GM12891 (cell line): ENCODE results near the gene IL18RAP.

Source experiments
- POLR2A ChIP-seq: IDR thresholded peaks from 2 replicates; pipeline ENCODE4 v1.6.1; 2011; ENCODE audit warnings: low read depth, low read length, control low read depth
- POLR2AphosphoS5 ChIP-seq: IDR thresholded peaks from 2 replicates; pipeline ENCODE4 v1.6.1; 2011; ENCODE audit warnings: low read depth, low read length, control low read depth
- POU2F2 ChIP-seq: IDR thresholded peaks from 2 replicates; pipeline ENCODE4 v1.6.1; 2011; ENCODE audit warnings: low read depth, mild to moderate bottlenecking, control low read depth, low read length, moderate library complexity
- SPI1 ChIP-seq: IDR thresholded peaks from 2 replicates; pipeline ENCODE4 v1.6.1; 2011; ENCODE audit warnings: low read depth, low read length, control low read depth
- TAF1 ChIP-seq: IDR thresholded peaks from 2 replicates; pipeline ENCODE4 v1.6.1; 2011; ENCODE audit warnings: low read depth, low read length, control low read depth

- TF ChIP-seq POLR2A, result no peak
- no peak for TF ChIP-seq POLR2AphosphoS5
- no peak for TF ChIP-seq TAF1
- TF ChIP-seq SPI1, result no peak
- TF ChIP-seq POU2F2, result no peak
These were observed 29.0 kb downstream of the IL18RAP start for GRCh38 chr2:102451968-102452367.
